Measurements from ENCODE around the gene SMCP.

DNA sequence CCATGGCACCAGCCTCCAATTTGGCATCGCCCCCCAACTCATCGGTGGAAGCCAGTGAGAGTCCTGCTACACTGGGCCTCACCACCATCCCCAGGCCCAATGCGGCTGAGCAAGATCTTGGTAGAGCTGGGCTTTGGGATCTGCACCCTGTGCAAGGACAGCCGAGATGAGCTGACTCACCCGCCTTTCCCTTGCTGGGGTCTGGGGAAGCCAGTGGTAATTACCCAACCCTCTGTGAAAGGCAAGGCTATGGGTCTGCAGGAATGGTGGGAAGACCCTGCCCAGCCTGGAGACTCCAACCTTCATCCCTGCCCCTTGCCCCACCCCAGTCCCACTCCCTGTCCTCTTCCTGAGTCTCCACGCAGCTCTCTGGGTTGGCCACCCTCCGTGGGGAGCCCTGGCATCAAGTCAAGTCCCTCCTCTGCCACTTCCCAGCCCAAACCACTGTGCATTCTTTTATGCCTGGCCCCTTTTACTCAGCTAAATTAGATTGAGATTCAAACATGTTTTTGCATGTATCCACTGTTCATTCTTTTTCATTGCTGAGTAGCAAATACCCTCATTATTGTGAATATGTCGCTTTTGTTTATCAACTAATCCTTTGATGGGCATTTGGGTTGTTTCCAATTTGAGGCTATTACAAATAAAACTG is 8.8 kb downstream of the SMCP start:
- TF ChIP-seq, protein P1, sequence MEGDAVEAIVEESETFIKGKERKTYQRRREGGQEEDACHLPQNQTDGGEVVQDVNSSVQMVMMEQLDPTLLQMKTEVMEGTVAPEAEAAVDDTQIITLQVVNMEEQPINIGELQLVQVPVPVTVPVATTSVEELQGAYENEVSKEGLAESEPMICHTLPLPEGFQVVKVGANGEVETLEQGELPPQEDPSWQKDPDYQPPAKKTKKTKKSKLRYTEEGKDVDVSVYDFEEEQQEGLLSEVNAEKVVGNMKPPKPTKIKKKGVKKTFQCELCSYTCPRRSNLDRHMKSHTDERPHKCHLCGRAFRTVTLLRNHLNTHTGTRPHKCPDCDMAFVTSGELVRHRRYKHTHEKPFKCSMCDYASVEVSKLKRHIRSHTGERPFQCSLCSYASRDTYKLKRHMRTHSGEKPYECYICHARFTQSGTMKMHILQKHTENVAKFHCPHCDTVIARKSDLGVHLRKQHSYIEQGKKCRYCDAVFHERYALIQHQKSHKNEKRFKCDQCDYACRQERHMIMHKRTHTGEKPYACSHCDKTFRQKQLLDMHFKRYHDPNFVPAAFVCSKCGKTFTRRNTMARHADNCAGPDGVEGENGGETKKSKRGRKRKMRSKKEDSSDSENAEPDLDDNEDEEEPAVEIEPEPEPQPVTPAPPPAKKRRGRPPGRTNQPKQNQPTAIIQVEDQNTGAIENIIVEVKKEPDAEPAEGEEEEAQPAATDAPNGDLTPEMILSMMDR (IDR thresholded peaks at IDR 0.05), result no peak
- TF ChIP-seq POLR2A (IDR thresholded peaks at IDR 0.05; ENCODE audit: low read length) (no peak), CEBPB (IDR thresholded peaks at IDR 0.05) (no peak), EP300 (IDR thresholded peaks at IDR 0.05) (no peak), MAFK (IDR thresholded peaks at IDR 0.05; ENCODE audit: partially characterized antibody) (no peak), MYC (IDR thresholded peaks at IDR 0.05; ENCODE audit: borderline replicate concordance, low read length) (no peak)
- TF ChIP-seq, protein P2, sequence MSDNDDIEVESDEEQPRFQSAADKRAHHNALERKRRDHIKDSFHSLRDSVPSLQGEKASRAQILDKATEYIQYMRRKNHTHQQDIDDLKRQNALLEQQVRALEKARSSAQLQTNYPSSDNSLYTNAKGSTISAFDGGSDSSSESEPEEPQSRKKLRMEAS (IDR thresholded peaks at IDR 0.05), result no peak
- TF ChIP-seq, protein P3, sequence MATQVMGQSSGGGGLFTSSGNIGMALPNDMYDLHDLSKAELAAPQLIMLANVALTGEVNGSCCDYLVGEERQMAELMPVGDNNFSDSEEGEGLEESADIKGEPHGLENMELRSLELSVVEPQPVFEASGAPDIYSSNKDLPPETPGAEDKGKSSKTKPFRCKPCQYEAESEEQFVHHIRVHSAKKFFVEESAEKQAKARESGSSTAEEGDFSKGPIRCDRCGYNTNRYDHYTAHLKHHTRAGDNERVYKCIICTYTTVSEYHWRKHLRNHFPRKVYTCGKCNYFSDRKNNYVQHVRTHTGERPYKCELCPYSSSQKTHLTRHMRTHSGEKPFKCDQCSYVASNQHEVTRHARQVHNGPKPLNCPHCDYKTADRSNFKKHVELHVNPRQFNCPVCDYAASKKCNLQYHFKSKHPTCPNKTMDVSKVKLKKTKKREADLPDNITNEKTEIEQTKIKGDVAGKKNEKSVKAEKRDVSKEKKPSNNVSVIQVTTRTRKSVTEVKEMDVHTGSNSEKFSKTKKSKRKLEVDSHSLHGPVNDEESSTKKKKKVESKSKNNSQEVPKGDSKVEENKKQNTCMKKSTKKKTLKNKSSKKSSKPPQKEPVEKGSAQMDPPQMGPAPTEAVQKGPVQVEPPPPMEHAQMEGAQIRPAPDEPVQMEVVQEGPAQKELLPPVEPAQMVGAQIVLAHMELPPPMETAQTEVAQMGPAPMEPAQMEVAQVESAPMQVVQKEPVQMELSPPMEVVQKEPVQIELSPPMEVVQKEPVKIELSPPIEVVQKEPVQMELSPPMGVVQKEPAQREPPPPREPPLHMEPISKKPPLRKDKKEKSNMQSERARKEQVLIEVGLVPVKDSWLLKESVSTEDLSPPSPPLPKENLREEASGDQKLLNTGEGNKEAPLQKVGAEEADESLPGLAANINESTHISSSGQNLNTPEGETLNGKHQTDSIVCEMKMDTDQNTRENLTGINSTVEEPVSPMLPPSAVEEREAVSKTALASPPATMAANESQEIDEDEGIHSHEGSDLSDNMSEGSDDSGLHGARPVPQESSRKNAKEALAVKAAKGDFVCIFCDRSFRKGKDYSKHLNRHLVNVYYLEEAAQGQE (IDR thresholded peaks at IDR 0.05), result no peak

All from A549 (cell line).